NB4 (cell line): ENCODE data around the gene SLC35B2.

Experiments used
- DNase-seq: peaks from one replicate; pipeline ENCODE4 v3.0.0; 2010; ENCODE audit warnings: low read depth
- H3K4me3 ChIP-seq: one replicate; pipeline ENCODE4 v1.5.1; 2011; ENCODE audit warnings: mild to moderate bottlenecking, low read depth, low read length, moderate library complexity
- MYC ChIP-seq: IDR thresholded peaks from 2 replicates; pipeline ENCODE4 v1.6.1; 2011; ENCODE audit warnings: low read depth, low read length
- POLR2A ChIP-seq: IDR thresholded peaks from 2 replicates; pipeline ENCODE4 v1.6.1; 2011; ENCODE audit warnings: mild to moderate bottlenecking; ENCODE audit not compliant: insufficient read length; ENCODE audit errors: extremely low read depth
- TF ChIP-seq, protein P1 (sequence below): IDR thresholded peaks from 2 replicates; pipeline ENCODE4 v1.6.1; 2011; ENCODE audit warnings: low read depth, low read length
- TF ChIP-seq, protein P2 (sequence below): IDR thresholded peaks from one replicate; pipeline ENCODE4 v1.5.1; 2012; ENCODE audit warnings: low read depth, low read length

Gene SLC35B2

DNA sequence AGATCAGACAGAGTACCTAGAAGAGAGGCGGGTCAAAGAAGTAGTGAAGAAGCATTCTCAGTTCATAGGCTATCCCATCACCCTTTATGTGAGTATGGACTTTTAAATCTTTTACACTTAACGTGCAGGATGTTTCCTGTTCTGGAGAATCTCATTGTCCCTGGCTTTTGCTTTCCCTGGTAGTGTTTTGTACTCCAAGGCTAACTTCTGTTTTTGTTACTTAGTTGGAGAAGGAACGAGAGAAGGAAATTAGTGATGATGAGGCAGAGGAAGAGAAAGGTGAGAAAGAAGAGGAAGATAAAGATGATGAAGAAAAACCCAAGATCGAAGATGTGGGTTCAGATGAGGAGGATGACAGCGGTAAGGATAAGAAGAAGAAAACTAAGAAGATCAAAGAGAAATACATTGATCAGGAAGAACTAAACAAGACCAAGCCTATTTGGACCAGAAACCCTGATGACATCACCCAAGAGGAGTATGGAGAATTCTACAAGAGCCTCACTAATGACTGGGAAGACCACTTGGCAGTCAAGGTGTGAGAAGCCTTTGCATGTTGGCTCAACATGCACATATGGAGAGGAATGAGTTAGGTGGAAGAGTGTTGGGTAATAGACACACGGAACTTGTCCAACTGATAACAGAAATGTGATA lies 7.1 kb downstream of the SLC35B2 start:
- TF ChIP-seq MYC = no peak
- TF ChIP-seq POLR2A = no peak
- TF ChIP-seq, protein P1, sequence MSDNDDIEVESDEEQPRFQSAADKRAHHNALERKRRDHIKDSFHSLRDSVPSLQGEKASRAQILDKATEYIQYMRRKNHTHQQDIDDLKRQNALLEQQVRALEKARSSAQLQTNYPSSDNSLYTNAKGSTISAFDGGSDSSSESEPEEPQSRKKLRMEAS = no peak
- no peak for DNase-seq
- peak overlapping the region; percentile 99 for H3K4me3 ChIP-seq

DNA sequence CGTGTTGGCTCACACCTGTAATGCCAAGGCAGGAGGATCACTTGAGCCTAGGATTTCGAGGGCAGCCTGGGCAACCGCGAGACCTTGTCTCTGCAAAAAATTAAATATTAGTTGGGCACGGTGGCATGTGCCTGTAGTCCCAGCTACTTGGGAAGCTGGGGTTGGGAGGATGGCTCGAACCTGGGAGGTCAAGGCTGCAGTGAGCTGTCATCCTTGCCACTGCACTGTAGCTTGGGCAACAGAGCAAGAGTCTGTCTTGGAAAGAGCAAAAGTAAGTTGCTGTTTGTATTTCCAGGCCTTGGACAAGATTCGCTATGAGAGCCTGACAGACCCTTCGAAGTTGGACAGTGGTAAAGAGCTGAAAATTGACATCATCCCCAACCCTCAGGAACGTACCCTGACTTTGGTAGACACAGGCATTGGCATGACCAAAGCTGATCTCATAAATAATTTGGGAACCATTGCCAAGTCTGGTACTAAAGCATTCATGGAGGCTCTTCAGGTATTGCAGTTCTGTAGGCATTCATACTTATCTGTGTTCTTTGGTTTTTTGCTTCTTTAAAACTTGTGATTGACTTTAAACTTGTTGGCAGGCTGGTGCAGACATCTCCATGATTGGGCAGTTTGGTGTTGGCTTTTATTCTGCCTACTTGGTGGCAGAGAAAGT lies 8.1 kb downstream of the SLC35B2 start:
- no peak for DNase-seq
- peak overlapping the region; percentile 99 for H3K4me3 ChIP-seq

DNA sequence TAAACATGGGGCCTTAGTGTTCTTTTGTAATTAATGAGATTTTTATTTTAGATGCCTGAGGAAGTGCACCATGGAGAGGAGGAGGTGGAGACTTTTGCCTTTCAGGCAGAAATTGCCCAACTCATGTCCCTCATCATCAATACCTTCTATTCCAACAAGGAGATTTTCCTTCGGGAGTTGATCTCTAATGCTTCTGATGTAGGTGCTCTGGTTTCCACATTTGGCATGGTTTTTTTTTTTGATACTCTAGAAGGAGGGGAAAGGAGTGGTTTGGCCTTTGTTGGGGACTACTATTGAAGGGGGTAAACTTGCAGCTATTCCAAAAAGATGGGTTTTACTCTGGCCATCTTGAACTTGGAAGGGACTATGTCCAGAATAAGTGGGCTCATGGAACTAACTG lies 8.7 kb downstream of the SLC35B2 start:
- peak overlapping the region; percentile 99 for H3K4me3 ChIP-seq
- no peak for DNase-seq
- TF ChIP-seq, protein P1 = no peak
- TF ChIP-seq MYC (no peak), POLR2A (no peak)
- TF ChIP-seq, protein P2, sequence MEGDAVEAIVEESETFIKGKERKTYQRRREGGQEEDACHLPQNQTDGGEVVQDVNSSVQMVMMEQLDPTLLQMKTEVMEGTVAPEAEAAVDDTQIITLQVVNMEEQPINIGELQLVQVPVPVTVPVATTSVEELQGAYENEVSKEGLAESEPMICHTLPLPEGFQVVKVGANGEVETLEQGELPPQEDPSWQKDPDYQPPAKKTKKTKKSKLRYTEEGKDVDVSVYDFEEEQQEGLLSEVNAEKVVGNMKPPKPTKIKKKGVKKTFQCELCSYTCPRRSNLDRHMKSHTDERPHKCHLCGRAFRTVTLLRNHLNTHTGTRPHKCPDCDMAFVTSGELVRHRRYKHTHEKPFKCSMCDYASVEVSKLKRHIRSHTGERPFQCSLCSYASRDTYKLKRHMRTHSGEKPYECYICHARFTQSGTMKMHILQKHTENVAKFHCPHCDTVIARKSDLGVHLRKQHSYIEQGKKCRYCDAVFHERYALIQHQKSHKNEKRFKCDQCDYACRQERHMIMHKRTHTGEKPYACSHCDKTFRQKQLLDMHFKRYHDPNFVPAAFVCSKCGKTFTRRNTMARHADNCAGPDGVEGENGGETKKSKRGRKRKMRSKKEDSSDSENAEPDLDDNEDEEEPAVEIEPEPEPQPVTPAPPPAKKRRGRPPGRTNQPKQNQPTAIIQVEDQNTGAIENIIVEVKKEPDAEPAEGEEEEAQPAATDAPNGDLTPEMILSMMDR = no peak

More for the DNA sequence above, 8.1 kb downstream of the SLC35B2 start:
- TF ChIP-seq POLR2A (no peak), MYC (no peak)
- TF ChIP-seq, protein P2 = no peak
- TF ChIP-seq, protein P1 = no peak

DNA sequence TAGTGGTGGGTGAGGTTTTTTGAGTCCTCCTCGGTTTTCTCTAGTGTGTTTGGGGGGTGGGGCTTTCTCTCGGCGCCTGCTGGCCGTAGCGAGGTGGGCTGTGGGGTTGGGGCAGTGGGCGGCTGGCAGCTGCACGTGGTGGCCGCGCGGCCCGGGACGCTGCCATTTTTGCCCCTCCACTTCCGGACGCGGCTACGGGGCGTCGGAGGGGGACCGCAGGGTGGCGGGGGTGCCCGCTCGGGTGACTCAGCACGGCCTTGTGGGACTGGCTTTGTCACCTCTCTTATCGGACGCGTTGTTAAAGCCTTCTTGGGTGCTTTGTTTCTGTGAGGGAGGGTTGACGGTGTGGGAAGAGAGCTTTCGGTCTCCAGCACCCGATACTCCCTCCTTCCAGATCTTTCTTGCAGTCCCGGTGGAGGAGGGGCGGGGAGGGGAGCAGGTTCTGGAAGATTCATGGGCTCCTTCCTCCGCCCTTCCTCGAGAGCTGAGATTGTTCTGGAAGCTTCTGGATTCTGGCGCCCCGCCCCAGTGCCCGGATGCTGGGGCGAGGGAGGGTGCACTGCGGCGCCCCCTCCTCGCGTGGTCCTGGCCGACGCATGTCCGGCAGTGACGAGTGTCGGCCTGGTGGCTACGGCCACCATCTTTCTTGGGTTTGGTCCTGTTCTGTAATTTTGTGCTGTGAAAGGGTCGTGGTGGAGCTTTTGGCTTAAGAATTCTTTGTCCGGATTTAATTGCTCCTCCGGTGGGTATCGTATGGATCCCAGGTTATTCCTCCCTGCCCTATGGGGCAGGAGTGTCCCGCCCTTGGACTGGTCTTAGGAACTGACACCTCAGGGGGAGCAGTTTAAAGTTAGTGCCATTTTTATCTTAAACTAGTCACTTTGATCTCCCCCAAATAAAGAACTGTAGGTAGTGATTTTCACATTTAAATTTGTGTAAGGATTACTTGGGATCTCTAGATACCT lies 9.7 kb downstream of the SLC35B2 start:
- TF ChIP-seq, protein P1 = peak; percentile 96
- TF ChIP-seq MYC (peak; percentile 98), POLR2A (no peak)
- TF ChIP-seq, protein P2 = no peak
- peak overlapping the region; percentile 99 for H3K4me3 ChIP-seq
- peak; percentile 86 for DNase-seq

DNA sequence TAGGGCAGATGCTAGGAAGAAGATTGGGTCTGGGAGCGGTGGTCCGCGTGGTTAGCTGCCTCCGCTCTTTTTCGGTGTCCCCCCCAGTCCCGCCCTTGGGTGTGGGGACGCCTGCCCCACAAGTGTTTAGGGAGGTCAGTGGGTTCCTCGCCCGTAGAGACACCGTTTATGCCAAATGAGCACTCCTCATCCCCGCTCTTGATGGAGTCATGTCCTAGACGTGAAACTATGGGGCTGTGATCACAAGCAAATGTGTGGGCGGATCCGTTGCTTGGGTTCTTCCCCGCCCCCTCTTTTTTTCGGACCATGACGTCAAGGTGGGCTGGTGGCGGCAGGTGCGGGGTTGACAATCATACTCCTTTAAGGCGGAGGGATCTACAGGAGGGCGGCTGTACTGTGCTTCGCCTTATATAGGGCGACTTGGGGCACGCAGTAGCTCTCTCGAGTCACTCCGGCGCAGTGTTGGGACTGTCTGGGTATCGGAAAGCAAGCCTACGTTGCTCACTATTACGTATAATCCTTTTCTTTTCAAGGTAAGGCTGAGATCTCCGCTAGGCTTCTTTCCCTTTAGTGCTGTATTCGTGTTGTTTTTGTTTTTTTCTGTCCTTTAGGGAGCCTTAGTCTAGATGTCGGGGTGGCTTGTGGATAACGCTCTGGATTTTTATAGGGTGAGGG lies 10.5 kb downstream of the SLC35B2 start, which contains the start of gene HSP90AB1:
HSP90AB1 (plus strand) TSS at position 439 of the 675 bp plus-strand sequence. CDS start 1,529 bp downstream, outside the sequence.
- TF ChIP-seq, protein P2 = no peak
- TF ChIP-seq POLR2A = peak; percentile 99
- peak; percentile 81 for TF ChIP-seq MYC
- TF ChIP-seq, protein P1 = peak; percentile 76
- H3K4me3 ChIP-seq = peak within 1 kb of the TSS; percentile 99
- DNase-seq = peak; percentile 98
